Liver (tissue), 9 donors: ENCODE results near the gene DSTYK. TPM values are rescaled to one million over a fixed set of nuclear protein-coding genes. Genes with fewer than 3 reads are reported as not detected.

Experiments
- DNase-seq: peaks from one replicate; pipeline ENCODE4 v3.0.0-alpha.2; 2017; ENCODE audit warnings: low spot score
- H3K27ac ChIP-seq, 2 donors: one replicate each; pipeline ENCODE4 v1.7.0; 2013; ENCODE audit warnings: inconsistent platforms in 2 of 2, low read length in 2 of 2, control low read depth in 1 of 2, low read depth in 1 of 2, mild to moderate bottlenecking in 1 of 2
- H3K27me3 ChIP-seq, 4 donors: one replicate each; pipeline versions ENCODE4 v1.6.1 to v1.7.0; 2013; ENCODE audit warnings: low read length in 3 of 4, inconsistent platforms in 1 of 4, mild to moderate bottlenecking in 1 of 4, moderate library complexity in 1 of 4; ENCODE audit not compliant: control insufficient read depth in 4 of 4, insufficient read depth in 4 of 4
- H3K36me3 ChIP-seq, 4 donors: one replicate each; pipeline versions ENCODE4 v1.6.1 to v1.7.0; 2013; ENCODE audit warnings: low read length in 3 of 4, mild to moderate bottlenecking in 3 of 4, low read depth in 1 of 4, moderate library complexity in 1 of 4; ENCODE audit not compliant: control insufficient read depth in 4 of 4, insufficient read depth in 3 of 4
- H3K4me1 ChIP-seq, 4 donors: one replicate each; pipeline versions ENCODE4 v1.6.1 to v1.7.0; 2013; ENCODE audit warnings: low read length in 3 of 4, mild to moderate bottlenecking in 3 of 4, moderate library complexity in 1 of 4; ENCODE audit not compliant: control insufficient read depth in 4 of 4, insufficient read depth in 4 of 4
- H3K4me3 ChIP-seq, 3 donors: one replicate each; pipeline versions ENCODE4 v1.6.1 to v1.7.0; 2013; ENCODE audit warnings: low read length in 3 of 3, control low read depth in 1 of 3, low read depth in 1 of 3, mild to moderate bottlenecking in 1 of 3
- H3K9ac ChIP-seq, 2 donors: one replicate each; pipeline ENCODE4 v1.7.0; 2013; ENCODE audit warnings: low read length in 2 of 2, mild to moderate bottlenecking in 2 of 2, moderate library complexity in 2 of 2, control low read depth in 1 of 2, low read depth in 1 of 2
- H3K9me3 ChIP-seq, 4 donors: one replicate each; pipeline versions ENCODE4 v1.6.1 to v1.7.0; 2013; ENCODE audit warnings: low read length in 3 of 4; ENCODE audit not compliant: control insufficient read depth in 4 of 4
- FOXA2 ChIP-seq: IDR thresholded peaks from 2 replicates; pipeline ENCODE4 v1.6.1; 2016; ENCODE audit warnings: antibody characterized with exemption
- HNF4A ChIP-seq, 2 donors: conservative IDR thresholded peaks; 2 replicates each; pipeline ENCODE4 v1.6.1; 2016; ENCODE audit warnings: antibody characterized with exemption in 2 of 2, mild to moderate bottlenecking in 2 of 2
- HNF4G ChIP-seq: IDR thresholded peaks from 2 replicates; pipeline ENCODE4 v1.6.1; 2016; ENCODE audit warnings: antibody characterized with exemption
- polyA plus RNA-seq, 2 donors: library from polyadenylated mRNA; stranded (reverse) in 1 of 2; unstranded in 1 of 2; fragments of 200-250 nt in 1 of 2; fragments of >200 nt in 1 of 2; fragmentation: Nextera tagmentation in 1 of 2; extraction: Ambion mirVana in 1 of 2; gene quantifications; one replicate each; pipeline versions ENCODE4 v1.2.1 to v1.2.3, GENCODE V29; 2013 to 2015
- total RNA-seq, 2 donors: library from RNA; depleted of rRNA; stranded (reverse); fragments of >200 nt; gene quantifications; one replicate each; pipeline ENCODE4 v1.2.3, GENCODE V29; 2014
- donor health status: healthy.
- donor health status: healthy.
- donor health status: healthy.
- donor health status: healthy.
- donor health status: healthy.

DSTYK gene
- total and polyA plus RNA-seq, 4 donors, result 1.5 to 9.9 (median 3.0) TPM

- H3K36me3 ChIP-seq, result peaks cover 16 to 88% (median 68%) of the 10 kb centered on the region in 4 donors
- TF ChIP-seq HNF4G, result peak; percentile 12
- no peak for TF ChIP-seq FOXA2
- TF ChIP-seq HNF4A (conservative IDR thresholded peaks at IDR 0.05), result peak in 1 of 2 donors; percentile 6
- no peaks in the 10 kb centered on the region for H3K4me1 ChIP-seq
- no peak for DNase-seq
- H3K9me3 ChIP-seq, result no peaks in the 10 kb centered on the region
- H3K27me3 ChIP-seq, result no peaks in the 10 kb centered on the region
- H3K9ac ChIP-seq, result no peak overlapping the region
- no peak overlapping the region for H3K27ac ChIP-seq
- H3K4me3 ChIP-seq, result no peak overlapping the region
These were observed 116.1 kb downstream of the DSTYK start for GRCh38 chr1:205095422-205095821.

Other genes starting within 250 kb of the DSTYK start
- gene CNTN2, start 168.5 kb downstream of the DSTYK start, total RNA-seq, result under 1 TPM; 0.05 to 0.17 TPM
- gene CNTN2, start 168.5 kb downstream of the DSTYK start, polyA plus RNA-seq, result under 1 TPM; 0.17 to 0.25 TPM
- gene TMEM81, start 127.2 kb downstream of the DSTYK start, total RNA-seq, result 1 to 10 TPM in 1 of 2 donors, under 1 TPM in 1; 0.98 to 2.8 TPM
- under 1 TPM; 0.78 to 0.81 TPM for gene TMEM81, start 127.2 kb downstream of the DSTYK start, polyA plus RNA-seq
- gene RBBP5, start 89.7 kb downstream of the DSTYK start, total RNA-seq, result 10 to 100 TPM; 11.6 to 12.0 TPM
- gene RBBP5, start 89.7 kb downstream of the DSTYK start, polyA plus RNA-seq, result 1 to 10 TPM; 4.6 to 5.3 TPM
- gene TMCC2, start 16.2 kb upstream of the DSTYK start, total RNA-seq, result 100 to 1,000 TPM in 1 of 2 donors, under 1 TPM in 1; 0.25 to 452 TPM
- gene TMCC2, start 16.2 kb upstream of the DSTYK start, polyA plus RNA-seq, result under 1 TPM; 0.06 to 0.17 TPM
- 1 to 10 TPM; 1.3 to 1.7 TPM for gene NUAK2, start 110.0 kb upstream of the DSTYK start, total RNA-seq
- 1 to 10 TPM; 2.4 TPM for gene NUAK2, start 110.0 kb upstream of the DSTYK start, polyA plus RNA-seq
- under 1 TPM in 1 of 2 donors, not detected in 1; 0.05 TPM for gene KLHDC8A, start 145.2 kb upstream of the DSTYK start, total RNA-seq
- gene KLHDC8A, start 145.2 kb upstream of the DSTYK start, polyA plus RNA-seq, result under 1 TPM in 1 of 2 donors, not detected in 1; 0.02 TPM
- not detected for gene LEMD1, start 210.4 kb upstream of the DSTYK start, total RNA-seq
- not detected for gene LEMD1, start 210.4 kb upstream of the DSTYK start, polyA plus RNA-seq
- not detected for gene BLACAT1, start 244.3 kb upstream of the DSTYK start, total RNA-seq
- not detected for gene BLACAT1, start 244.3 kb upstream of the DSTYK start, polyA plus RNA-seq